Stimulated activated CD4-positive, alpha-beta T cell treated with anti-CD3 and anti-CD28 coated beads, Interleukin-4, amount 100 ng/mL, for 1 hour (primary cell): Measurements from ENCODE around the gene TAGLN2.
"Not testable (repeated sequence)": the region's sequence is repeated elsewhere in the genome, so short reads cannot be mapped to it uniquely, and the experiment has no call there.

Experiments used
- DNase-seq: peaks from one replicate; pipeline ENCODE4 v3.0.0-alpha.2; 2020

Gene TAGLN2

DNA sequence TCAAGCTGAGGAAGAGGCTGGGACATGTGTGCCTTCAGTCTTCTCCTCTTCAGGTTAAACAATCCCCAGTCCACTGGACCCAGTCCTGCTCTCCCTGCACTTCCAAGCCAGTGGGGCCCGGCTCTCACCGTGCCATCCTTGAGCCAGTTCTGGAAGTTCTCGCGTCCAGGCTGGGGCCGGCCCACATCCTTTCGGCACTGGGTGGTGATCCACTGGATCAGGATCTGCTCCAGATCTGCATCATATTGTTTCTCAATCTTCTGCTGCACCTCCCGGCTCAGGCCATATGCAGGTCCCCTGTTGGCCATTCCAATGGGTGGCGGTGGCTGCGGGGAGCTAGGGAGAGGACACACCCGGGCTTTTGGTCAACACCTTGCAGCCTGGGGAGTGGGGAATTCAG is 5.1 kb downstream of the TAGLN2 start:
- DNase-seq = no peak

GRCh38 chr1:159919236-159919865 is 6.0 kb downstream of the TAGLN2 start:
- no peak for DNase-seq

DNA sequence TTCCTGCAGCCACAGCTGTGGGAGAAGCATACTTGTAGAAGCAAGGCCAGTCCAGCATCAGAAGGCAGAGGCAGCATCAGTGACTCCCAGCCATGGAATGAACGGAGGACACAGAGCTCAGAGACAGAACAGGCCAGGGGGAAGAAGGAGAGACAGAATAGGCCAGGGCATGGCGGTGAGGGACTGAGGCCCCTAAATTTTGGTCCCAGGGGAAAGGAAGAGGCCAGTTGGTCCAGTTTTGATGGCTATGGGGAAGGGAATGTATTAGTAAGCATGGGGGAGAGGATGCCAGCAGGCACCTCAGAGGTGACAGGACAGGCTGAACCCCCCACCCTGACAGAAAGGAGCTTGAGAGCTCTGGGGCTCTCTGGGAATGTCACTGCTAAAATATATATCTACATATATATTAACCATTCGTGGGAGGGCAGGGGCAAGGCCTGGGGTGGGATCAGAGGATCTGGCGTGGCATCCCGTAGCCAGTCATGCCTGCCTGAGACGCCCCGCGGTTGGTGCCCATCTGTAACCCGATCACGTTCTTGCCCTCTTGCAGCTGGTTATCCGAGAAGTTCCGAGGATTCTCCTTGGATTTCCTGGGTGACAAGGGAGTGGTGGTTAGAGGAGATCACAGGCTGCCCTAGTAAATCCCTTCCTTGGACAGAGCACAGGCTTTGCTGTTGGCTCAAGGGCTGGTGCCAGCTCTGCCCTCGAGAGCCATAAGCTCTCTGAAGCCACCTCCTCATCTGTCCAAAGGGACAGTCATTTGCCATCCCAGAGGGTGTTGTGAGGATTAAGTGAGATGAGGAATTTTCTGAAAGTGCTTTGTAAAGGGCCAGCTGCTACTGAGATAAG is 6.7 kb downstream of the TAGLN2 start:
- DNase-seq = no peak

DNA sequence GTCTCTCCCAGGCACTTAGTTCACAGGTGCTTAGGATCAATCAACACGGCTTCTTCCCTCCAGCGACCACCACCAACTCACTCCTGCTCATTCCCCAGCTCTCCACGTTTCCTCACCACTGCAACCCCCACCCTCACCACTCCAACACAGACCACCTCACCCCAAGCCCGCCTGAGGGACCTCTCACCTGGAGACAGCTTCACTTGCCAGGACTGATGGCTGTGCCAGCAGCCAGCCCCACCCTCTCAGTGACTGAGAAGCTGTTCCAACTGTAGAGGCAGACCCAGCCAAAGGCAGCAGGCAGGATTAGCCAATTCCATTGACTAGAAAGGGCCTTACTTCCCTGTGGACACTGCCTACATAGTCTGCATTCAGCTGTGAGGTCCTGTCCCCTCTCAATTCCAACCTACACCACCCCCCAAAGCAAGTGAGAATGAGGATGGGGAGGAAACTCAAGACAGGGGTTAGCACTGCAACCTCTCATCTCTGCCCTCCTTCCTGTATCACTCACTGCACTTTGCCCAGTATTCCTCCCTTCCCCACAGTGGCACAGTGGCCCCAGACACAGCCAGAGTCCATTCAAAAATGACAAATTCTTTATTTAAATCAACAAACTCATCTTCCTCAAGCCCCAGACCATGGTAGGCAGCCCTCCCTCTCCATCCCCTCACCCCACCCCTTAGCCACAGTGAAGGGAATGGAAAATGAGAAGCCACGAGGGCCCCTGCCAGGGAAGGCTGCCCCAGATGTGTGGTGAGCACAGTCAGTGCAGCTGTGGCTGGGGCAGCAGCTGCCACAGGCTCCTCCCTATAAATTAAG is 7.6 kb downstream of the TAGLN2 start:
- no peak for DNase-seq

- DNase-seq = no peak
Measured at GRCh38 chr1:159916242-159917051, 8.9 kb downstream of the TAGLN2 start.

DNA sequence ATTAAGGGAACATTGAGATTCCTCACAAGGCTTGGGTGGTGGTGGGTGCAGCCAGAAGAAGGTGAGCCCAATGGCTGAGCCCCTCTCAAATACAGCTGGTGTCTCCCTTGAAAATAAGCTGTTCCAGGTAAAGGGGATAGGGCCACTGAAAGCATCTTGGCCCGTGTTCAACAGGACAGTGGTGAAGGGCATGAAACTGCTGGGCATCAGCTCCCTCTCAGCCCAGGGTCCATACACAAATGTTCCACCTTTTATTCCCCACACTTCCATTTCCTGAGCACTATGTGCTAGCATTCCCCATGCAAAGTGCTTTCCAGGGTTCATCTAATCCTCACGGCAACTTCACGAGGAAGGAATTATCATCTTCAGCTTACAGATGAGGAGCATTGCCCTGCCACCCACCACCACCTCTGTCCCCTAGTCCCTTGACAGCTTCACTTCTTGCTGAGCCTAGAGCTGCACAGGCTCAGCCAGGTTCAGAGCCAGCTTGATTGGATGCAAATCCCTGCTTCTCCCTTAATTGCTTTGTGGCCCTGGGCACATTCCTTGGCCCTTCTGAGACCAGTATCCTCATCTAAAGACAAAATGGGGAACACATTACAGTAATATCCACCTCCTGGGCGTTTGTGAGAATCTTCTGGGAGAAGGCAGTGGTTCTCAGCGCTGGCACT is 9.6 kb downstream of the TAGLN2 start:
- no peak for DNase-seq

DNA sequence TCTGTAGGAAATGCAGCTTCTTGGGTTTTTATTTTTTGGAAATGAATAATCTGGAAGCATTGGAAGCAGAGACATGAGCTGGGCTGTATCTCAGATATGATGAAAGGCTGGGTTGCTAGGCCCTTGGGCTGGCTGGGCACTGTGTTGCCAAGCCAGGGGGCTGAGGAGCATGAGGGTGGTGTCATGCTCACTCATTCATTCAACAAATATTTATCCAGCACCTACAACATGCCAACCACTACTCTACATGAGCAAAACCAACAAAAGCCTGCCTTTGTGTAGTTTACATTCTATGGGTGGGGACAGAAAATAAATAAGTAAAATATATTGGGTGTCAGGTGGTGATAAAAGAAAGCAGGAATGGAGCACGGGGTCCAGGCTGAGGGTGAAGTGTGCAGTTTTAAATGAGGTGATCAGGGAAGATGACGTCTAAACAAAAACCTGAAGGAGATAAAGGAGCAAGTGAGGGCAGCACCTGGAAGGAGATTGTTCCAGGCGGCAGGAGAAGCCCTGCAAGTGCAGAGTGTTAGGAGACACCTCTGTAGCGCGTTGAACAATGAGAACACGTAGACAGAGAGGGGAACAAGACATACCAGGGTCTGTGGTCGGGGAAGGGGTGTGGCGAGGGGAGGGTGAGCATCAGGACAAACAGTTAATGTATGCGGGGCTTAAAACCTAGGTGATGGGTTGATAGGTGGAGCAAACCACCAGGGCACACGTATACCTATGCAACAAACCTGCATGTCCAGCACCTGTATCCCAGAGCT is 10.9 kb downstream of the TAGLN2 start:
- DNase-seq = no peak

- DNase-seq = no peak
Measured at GRCh38 chr1:159913451-159914192, 11.7 kb downstream of the TAGLN2 start.

GRCh38 chr1:159911326-159912070 is 13.8 kb downstream of the TAGLN2 start:
- no peak for DNase-seq

DNA sequence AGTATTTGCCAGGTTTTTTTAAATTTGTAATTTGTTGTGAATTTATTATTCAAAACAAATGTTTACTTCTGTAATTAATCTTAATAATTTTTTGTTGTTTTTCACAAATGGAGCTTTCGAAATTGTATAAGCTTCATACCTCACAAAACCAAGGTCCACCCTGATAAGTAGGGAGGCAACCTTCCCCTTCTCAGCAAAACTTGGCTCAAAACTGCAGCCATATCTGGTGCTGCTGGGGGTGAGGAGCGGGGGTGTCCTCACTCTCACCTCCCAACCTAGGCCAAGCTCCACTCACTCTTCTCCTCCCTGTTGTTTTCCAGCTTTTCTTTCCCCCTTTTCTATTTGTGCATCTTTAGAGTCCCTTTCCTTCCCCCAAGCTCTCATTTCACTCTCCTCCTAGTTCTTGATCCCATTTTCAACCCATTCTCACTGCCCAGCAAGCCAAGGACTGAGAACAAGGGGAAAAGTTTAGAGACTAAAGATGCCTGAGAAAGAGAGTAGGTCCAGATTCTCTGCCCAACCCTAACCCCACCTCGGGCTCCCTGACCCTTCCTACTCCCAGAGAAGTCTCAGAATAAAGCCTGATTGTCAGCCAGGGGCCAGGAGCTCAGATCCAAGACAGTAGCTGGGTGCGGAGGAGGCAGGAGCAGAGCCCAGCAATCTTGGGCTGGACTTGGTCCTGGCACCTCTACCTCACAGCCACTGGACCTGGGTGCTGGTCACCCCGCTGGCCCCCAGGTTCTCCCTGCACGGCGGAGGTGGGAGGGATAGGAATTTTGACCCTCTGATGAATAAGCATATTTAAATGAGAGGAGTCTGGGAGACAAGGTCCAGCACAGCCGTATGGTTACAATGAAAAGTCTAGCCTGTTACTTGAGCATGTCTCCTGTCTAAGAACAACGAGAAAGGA is 17.0 kb downstream of the TAGLN2 start:
- no peak for DNase-seq

- DNase-seq = no peak
Measured at GRCh38 chr1:159906960-159907359, 18.3 kb downstream of the TAGLN2 start.

DNA sequence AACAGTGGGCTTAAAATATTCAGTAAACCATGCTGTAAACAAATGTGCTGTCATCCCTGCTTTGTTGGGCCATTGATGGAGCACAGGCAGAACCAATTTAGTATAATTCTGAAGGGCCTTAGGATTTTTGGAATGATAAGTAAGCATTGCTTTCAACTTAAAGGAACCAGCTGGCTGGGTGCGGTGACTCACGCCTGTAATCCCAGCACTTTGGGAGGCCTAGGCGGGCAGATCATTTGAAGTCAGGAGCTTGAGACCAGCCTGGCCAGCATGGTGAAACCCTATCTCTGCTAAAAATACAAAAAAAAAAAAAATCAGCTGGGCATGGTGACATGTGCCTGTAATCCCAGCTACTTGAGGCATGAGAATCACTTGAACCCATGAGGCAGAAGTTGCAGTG is 21.3 kb downstream of the TAGLN2 start:
- not testable (repeated sequence) for DNase-seq

GRCh38 chr1:159902541-159902940 is 22.8 kb downstream of the TAGLN2 start:
- DNase-seq = no peak

DNA sequence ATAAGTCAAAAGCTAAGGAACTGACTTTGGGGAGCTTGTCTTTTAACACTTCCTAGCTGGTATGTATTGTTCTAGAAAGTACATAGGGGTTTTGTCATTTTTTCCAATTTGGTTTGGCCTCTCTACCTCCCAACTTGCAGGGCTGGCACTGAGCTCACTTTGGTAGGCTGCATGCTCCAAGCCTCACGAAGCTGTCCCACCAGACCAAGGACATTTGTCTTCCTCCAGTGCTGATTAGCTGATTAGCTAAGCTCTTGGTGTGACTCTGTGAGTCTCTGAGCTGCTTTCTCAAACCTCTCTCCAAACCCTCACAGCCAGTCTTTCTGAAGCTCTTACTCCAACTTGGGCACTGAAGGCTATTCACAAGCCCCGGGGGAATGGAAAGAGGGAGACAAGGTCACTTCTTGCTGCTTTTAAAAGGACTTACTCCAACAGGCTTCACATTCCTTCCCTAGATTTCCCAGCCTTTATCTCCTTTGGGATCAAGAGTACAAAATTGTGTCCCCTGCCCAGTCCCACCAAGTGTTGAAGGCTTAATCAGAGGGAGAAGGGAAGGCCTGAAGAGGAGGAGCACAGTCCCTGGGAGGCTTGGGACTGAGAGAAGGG is 24.4 kb downstream of the TAGLN2 start:
- DNase-seq = no peak

- no peak for DNase-seq
Measured at GRCh38 chr1:159900086-159900680, 25.1 kb downstream of the TAGLN2 start, which contains the start of gene CFAP45. Gene CFAP45, minus strand, starts transcription at chr1:159900165. Its CDS starts 67 bp downstream, at chr1:159900098.

GRCh38 chr1:159899634-159900033 is 25.7 kb downstream of the TAGLN2 start:
- not testable (repeated sequence) for DNase-seq

- DNase-seq = no peak
Measured at GRCh38 chr1:159898527-159898926, 26.8 kb downstream of the TAGLN2 start.

DNA sequence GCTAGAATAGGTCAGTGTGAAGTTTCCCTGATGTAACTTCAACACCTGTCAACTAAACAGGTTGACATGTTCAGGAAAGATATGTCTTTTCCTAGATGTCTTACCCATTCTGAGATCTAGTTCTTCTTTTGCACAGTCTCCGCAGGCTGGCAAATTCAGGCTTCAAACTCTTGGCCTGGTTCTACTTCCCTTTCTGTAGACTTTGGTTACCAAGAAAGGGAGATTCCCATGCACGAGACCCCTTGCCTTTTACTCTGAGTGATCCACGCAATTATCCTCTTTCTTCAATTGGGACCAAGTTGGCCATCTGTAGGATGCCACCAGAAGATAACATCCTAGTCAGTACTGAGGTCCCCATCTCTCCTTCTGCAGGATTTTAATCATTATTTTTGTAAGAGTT is 27.3 kb downstream of the TAGLN2 start:
- no peak for DNase-seq
